HCT116 (cell line): ENCODE results near the gene UBASH3B. TPM values are rescaled to one million over a fixed set of nuclear protein-coding genes. Genes with fewer than 3 reads are reported as not detected.

Source experiments
- ATAC-seq: fragments of 200-7000 bp; cut with Tn5 transposase; 2 replicates; pipeline ENCODE4 v1.9.1; 2020; ENCODE audit warnings: mild to moderate bottlenecking, moderate library complexity
- BruUV-seq: library from RNA; stranded (reverse); fragments of 400-500 nt; replicated peaks from 2 replicates; lab custom pipeline; 2021; lab: Mats Ljungman, UMichigan
- CTCF ChIA-PET: fragments of 300-600 bp; sonication (Branson Sonifier 250); formaldehyde crosslinking; loops from one replicate; lab custom pipeline; 2021; ENCODE audit warnings: antibody characterized with exemption; lab: Charles Lee
- POLR2A ChIA-PET: fragments of 300-600, 350-600 bp; sonication (Branson Sonifier 250); formaldehyde crosslinking; loops from one replicate; lab custom pipeline; 2021; ENCODE audit warnings: antibody characterized with exemption; lab: Charles Lee
- RAD21 ChIA-PET, 2 experiments: fragments of 300-600 bp; sonication (Branson Sonifier 250); formaldehyde crosslinking; loops; one replicate each; lab custom pipeline; 2023; ENCODE audit warnings: low total read pairs in 2 of 2; ENCODE audit not compliant: uncharacterized antibody in 2 of 2, unreplicated experiment in 2 of 2, low non-redundant PET in 1 of 2; lab: Charles Lee
- DNase-seq: peaks from one replicate; pipeline ENCODE4 v3.0.0-alpha.2; 2010; ENCODE audit warnings: low read depth, low spot score
- H2AFZ ChIP-seq: fragments of 200-600 bp; shearing (Covaris generic), sonication (generic); 2 replicates; pipeline ENCODE4 v1.6.1; 2017; ENCODE audit warnings: low read depth, mixed run types, mixed read lengths, antibody characterized with exemption, low read length; ENCODE audit not compliant: poor library complexity, severe bottlenecking
- H3K27ac ChIP-seq: 2 replicates; pipeline ENCODE4 v1.5.1; 2012; ENCODE audit warnings: low read depth, low read length
- H3K27me3 ChIP-seq: fragments of 200-600 bp; sonication (generic); 2 replicates; pipeline ENCODE4 v1.6.1; 2016; ENCODE audit warnings: mixed run types, low read length, mixed read lengths; ENCODE audit not compliant: insufficient read depth
- H3K36me3 ChIP-seq, 2 experiments: fragments of 200-500 bp in 1 of 2; fragments of 200-600 bp in 1 of 2; sonication (Bioruptor generic) in 1 of 2; sonication (generic) in 1 of 2; 2 replicates each; pipeline versions ENCODE4 v1.5.1 to v1.6.1; 2014 to 2016; ENCODE audit warnings: low read length in 2 of 2, inconsistent platforms in 1 of 2, mixed read lengths in 1 of 2, mixed run types in 1 of 2; ENCODE audit not compliant: insufficient read depth in 2 of 2, control insufficient read depth in 1 of 2
- H3K4me1 ChIP-seq, 2 experiments: fragments of 200-600 bp in 1 of 2; sonication (generic) in 1 of 2; 2 replicates each; pipeline versions ENCODE4 v1.5.1 to v1.6.1; 2012 to 2017; ENCODE audit warnings: low read length in 2 of 2, inconsistent platforms in 1 of 2, mild to moderate bottlenecking in 1 of 2, mixed read lengths in 1 of 2, mixed run types in 1 of 2, moderate library complexity in 1 of 2; ENCODE audit not compliant: insufficient read depth in 2 of 2, control insufficient read depth in 1 of 2
- H3K4me2 ChIP-seq: fragments of 200-600 bp; sonication (generic); 2 replicates; pipeline ENCODE4 v1.6.1; 2017; ENCODE audit warnings: mixed run types, low read length, mixed read lengths
- H3K4me3 ChIP-seq, 2 experiments: fragments of 200-600 bp in 1 of 2; sonication (generic) in 1 of 2; replicated peaks in 1 of 2; 2 replicates each; pipeline ENCODE4 v1.5.1; 2011 to 2016; ENCODE audit warnings: low read length in 2 of 2, control low read depth in 1 of 2, low read depth in 1 of 2, mild to moderate bottlenecking in 1 of 2, mixed read lengths in 1 of 2, mixed run types in 1 of 2
- H3K79me2 ChIP-seq: fragments of 200-600 bp; sonication (generic); 2 replicates; pipeline ENCODE4 v1.6.1; 2017; ENCODE audit warnings: mild to moderate bottlenecking, mixed run types, low read length, moderate library complexity, mixed read lengths; ENCODE audit not compliant: insufficient read depth
- H3K9ac ChIP-seq: fragments of 200-600 bp; sonication (generic); 2 replicates; pipeline ENCODE4 v1.6.1; 2016; ENCODE audit warnings: low read length, mixed read lengths
- H3K9me2 ChIP-seq: fragments of 200-600 bp; sonication (generic), shearing (Covaris generic); 2 replicates; pipeline ENCODE4 v1.6.1; 2017; ENCODE audit warnings: mixed run types, mild to moderate bottlenecking, moderate library complexity; ENCODE audit not compliant: insufficient read depth
- H3K9me3 ChIP-seq, 2 experiments: fragments of 200-500 bp in 1 of 2; fragments of 200-600 bp in 1 of 2; sonication (Bioruptor generic) in 1 of 2; sonication (generic) in 1 of 2; 2 replicates each; pipeline ENCODE4 v1.6.1; 2014 to 2017; ENCODE audit warnings: low read length in 2 of 2, mixed read lengths in 2 of 2, inconsistent platforms in 1 of 2, low read depth in 1 of 2, mild to moderate bottlenecking in 1 of 2, mixed run types in 1 of 2, moderate library complexity in 1 of 2; ENCODE audit not compliant: control insufficient read depth in 1 of 2, insufficient read depth in 1 of 2
- H4K20me1 ChIP-seq: fragments of 200-600 bp; sonication (generic), shearing (Covaris generic); 2 replicates; pipeline ENCODE4 v1.6.1; 2017; ENCODE audit warnings: mixed run types, mild to moderate bottlenecking, moderate library complexity; ENCODE audit not compliant: insufficient read depth
- ATF3 ChIP-seq: IDR thresholded peaks from 2 replicates; pipeline ENCODE4 v1.6.1; 2012
- CBX3 ChIP-seq: IDR thresholded peaks from 2 replicates; pipeline ENCODE4 v1.6.1; 2012; ENCODE audit warnings: low read depth
- CTCF ChIP-seq, 3 experiments: fragments of 200-600 bp in 1 of 3; sonication (generic) in 1 of 3; IDR thresholded peaks in 2 of 3; conservative IDR thresholded peaks in 1 of 3; 2 replicates each; pipeline ENCODE4 v1.5.1; 2012 to 2017; ENCODE audit warnings: low read depth in 2 of 3, low read length in 2 of 3, antibody characterized with exemption in 1 of 3, borderline replicate concordance in 1 of 3, control low read depth in 1 of 3, mild to moderate bottlenecking in 1 of 3, mixed read lengths in 1 of 3, mixed run types in 1 of 3, moderate library complexity in 1 of 3; ENCODE audit not compliant: insufficient read depth in 1 of 3
- EZH2phosphoT487 ChIP-seq: fragments of 200-600 bp; IDR thresholded peaks from 2 replicates; pipeline ENCODE4 v1.6.1; 2018; ENCODE audit warnings: antibody characterized with exemption, borderline replicate concordance
- FOSL1 ChIP-seq: IDR thresholded peaks from 2 replicates; pipeline ENCODE4 v1.6.1; 2012; ENCODE audit warnings: low read depth
- JUND ChIP-seq: IDR thresholded peaks from 2 replicates; pipeline ENCODE4 v1.6.1; 2012
- MAX ChIP-seq: IDR thresholded peaks from 2 replicates; pipeline ENCODE4 v1.6.1; 2012
- POLR2A ChIP-seq: IDR thresholded peaks from 2 replicates; pipeline ENCODE4 v1.7.0; 2011; ENCODE audit warnings: borderline replicate concordance; ENCODE audit not compliant: insufficient read depth, insufficient read length; ENCODE audit errors: extremely low read depth
- RAD21 ChIP-seq: IDR thresholded peaks from 2 replicates; pipeline ENCODE4 v1.6.1; 2012; ENCODE audit warnings: low read depth, mild to moderate bottlenecking
- REST ChIP-seq: IDR thresholded peaks from 2 replicates; pipeline ENCODE4 v1.6.1; 2012; ENCODE audit warnings: low read depth
- SIN3A ChIP-seq: IDR thresholded peaks from 2 replicates; pipeline ENCODE4 v1.6.1; 2012; ENCODE audit warnings: low read depth
- SP1 ChIP-seq: IDR thresholded peaks from 2 replicates; pipeline ENCODE4 v1.6.1; 2012; ENCODE audit warnings: low read depth
- SRF ChIP-seq: IDR thresholded peaks from 2 replicates; pipeline ENCODE4 v1.6.1; 2012; ENCODE audit warnings: low read depth
- ZBTB33 ChIP-seq: IDR thresholded peaks from 2 replicates; pipeline ENCODE4 v1.6.1; 2011; ENCODE audit warnings: mild to moderate bottlenecking, low read length, moderate library complexity; ENCODE audit not compliant: insufficient replicate concordance; ENCODE audit errors: extremely low read depth
- ZFX ChIP-seq: fragments of 450-650 bp; IDR thresholded peaks from 2 replicates; pipeline ENCODE4 v1.6.1; 2017
- ZNF274 ChIP-seq: fragments of 200-500 bp; sonication (Bioruptor generic); IDR thresholded peaks from 2 replicates; pipeline ENCODE4 v1.6.1; 2014; ENCODE audit warnings: mild to moderate bottlenecking, low read depth, low read length, inconsistent platforms
- intact Hi-C: fragments of 100-400 bp; cut with micrococcal nuclease; formaldehyde crosslinking; loops from 2 replicates; pipeline ENCODE4 v1.10.0; 2022
- total RNA-seq: library from RNA; stranded (reverse); gene quantifications from one replicate; pipeline ENCODE4 v1.2.1, GENCODE V29; 2021; ENCODE audit not compliant: unreplicated experiment

Gene UBASH3B
- total RNA-seq, 1 experiment from 2014 or later = 40.3 TPM

GRCh38 chr11:122670131-122670530, 14.6 kb downstream of the UBASH3B start:
- H3K9me3 ChIP-seq = no peaks in the 10 kb centered on the region; a peak in 1 of 4 replicates
- ATAC-seq = no peak
- no peak overlapping the region for H3K27ac ChIP-seq
- no peak overlapping the region for H3K9ac ChIP-seq
- H3K9me2 ChIP-seq = no peaks in the 10 kb centered on the region
- TF ChIP-seq SRF (no peak), CBX3 (no peak), SP1 (no peak), ZFX (no peak), ZNF274 (no peak), SIN3A (no peak), ZBTB33 (no peak), JUND (no peak), CTCF (IDR thresholded peaks at IDR 0.05 in 2 of 3, conservative IDR thresholded peaks at IDR 0.05 in 1 of 3; ENCODE audit: borderline replicate concordance in 1 of 3, insufficient read depth in 1 of 3, low read depth in 2 of 3, low read length in 2 of 3) (no peak), ATF3 (no peak), MAX (no peak), POLR2A (no peak), FOSL1 (no peak), EZH2phosphoT487 (no peak), REST (no peak), RAD21 (no peak)
- TF ChIP-seq, all 23 proteins: peak for 0
- ChIA-PET RAD21 (no interaction called here), CTCF (no interaction called here), POLR2A (no interaction called here)
- H3K36me3 ChIP-seq = no peaks in the 10 kb centered on the region
- DNase-seq = no peak
- H3K79me2 ChIP-seq = peaks cover 39% of the 10 kb centered on the region; the same call in 1 of the 2 replicates
- H4K20me1 ChIP-seq = no peaks in the 10 kb centered on the region
- peaks cover 8 to 42% of the 10 kb centered on the region in 2 experiments for H3K4me1 ChIP-seq
- no peaks in the 10 kb centered on the region for H3K27me3 ChIP-seq
- no peak overlapping the region for H2AFZ ChIP-seq
- H3K4me3 ChIP-seq = no peak overlapping the region
- no TSS peak for BruUV-seq
- H3K4me2 ChIP-seq = no peak overlapping the region
- intact Hi-C loops = no loop called here
